ENCODE measurements around the gene MACROD2. TPM values are rescaled to one million over a fixed set of nuclear protein-coding genes. Genes with fewer than 3 reads are reported as not detected.

The MACROD2 gene
- total RNA-seq, 1 experiment from 2014 or later, result 1.6 TPM

DNA sequence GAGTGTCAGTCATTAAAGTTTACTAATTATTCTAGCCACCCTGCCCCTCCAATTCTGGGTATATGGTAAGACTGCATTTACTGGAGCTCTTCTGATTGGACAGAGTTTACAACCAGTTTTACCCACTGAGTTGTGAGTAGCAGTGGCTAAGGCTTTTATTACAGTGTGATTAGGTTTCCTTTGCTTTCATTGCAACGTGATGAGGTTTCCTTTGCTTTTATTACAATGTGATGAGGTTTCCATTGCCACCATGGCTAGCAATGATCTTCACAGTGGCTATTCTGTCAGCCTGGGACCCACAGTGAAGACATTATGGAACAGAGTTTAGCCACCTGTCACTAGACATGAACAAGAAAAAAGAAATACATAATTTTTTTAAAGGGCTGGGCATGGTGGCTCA lies 1052.3 kb downstream of the MACROD2 start:
- no peak overlapping the region for H4K91ac ChIP-seq (ENCODE audit: insufficient read length, low read depth, low read length)
- H3K9me3 Mint-ChIP-seq, result peaks cover 0 to 5% of the 10 kb centered on the region in 2 experiments; a peak in 1 of 5 replicates
- no peaks in the 10 kb centered on the region for H3K27me3 ChIP-seq (ENCODE audit: insufficient read depth, low read length)
- H3K79me1 ChIP-seq (ENCODE audit: insufficient read depth, low read depth, low read length, poor library complexity, severe bottlenecking), result no peaks in the 10 kb centered on the region
- no peak overlapping the region for H3K14ac ChIP-seq (ENCODE audit: insufficient read depth, low read length)
- H2BK12ac ChIP-seq (ENCODE audit: insufficient read length, low read depth, low read length), result no peak overlapping the region
- H3K27me3 Mint-ChIP-seq (ENCODE audit: low read depth), result no peaks in the 10 kb centered on the region
- no peak overlapping the region for H4K8ac ChIP-seq (replicated peaks; ENCODE audit: insufficient read length, low read depth, low read length)
- H3K4me2 ChIP-seq (ENCODE audit: insufficient read depth, insufficient read length, low read length), result no peak overlapping the region
- H2AFZ ChIP-seq (ENCODE audit: low read length), result no peak overlapping the region
- peaks cover 0 to 2% (median 0%) of the 10 kb centered on the region in 3 experiments; a peak in 1 of 7 replicates for H3K36me3 Mint-ChIP-seq (ENCODE audit: insufficient read depth in 1 of 3, low read depth in 3 of 3)
- H3K9ac ChIP-seq (ENCODE audit: extremely low read depth, insufficient read length, low read length), result no peak overlapping the region
- H3K4ac ChIP-seq (ENCODE audit: low read depth, low read length), result no peak overlapping the region
- DNase-seq, result no peak
- H3K56ac ChIP-seq (ENCODE audit: insufficient read length, low read depth, low read length), result no peak overlapping the region
- no peak overlapping the region for H2BK120ac ChIP-seq (ENCODE audit: low read depth, low read length, poor library complexity, severe bottlenecking)
- no peak overlapping the region for H2BK15ac ChIP-seq (ENCODE audit: low read depth, low read length)
- H3K4me1 Mint-ChIP-seq, result peaks cover 0 to 3% of the 10 kb centered on the region in 2 experiments; a peak in 1 of 4 replicates
- no peak overlapping the region for H3K27ac ChIP-seq (ENCODE audit: insufficient read length, low read depth, low read length)
- no peak overlapping the region for H2BK5ac ChIP-seq (ENCODE audit: insufficient read length, low read length)
- H3T11ph ChIP-seq (ENCODE audit: low read length), result no peak overlapping the region
- no peak overlapping the region for H2BK20ac ChIP-seq (ENCODE audit: low read depth, low read length, poor library complexity, severe bottlenecking)
- H3K9me3 ChIP-seq (ENCODE audit: control insufficient read depth, low read depth, low read length), result no peaks in the 10 kb centered on the region
- no peak overlapping the region for H4K5ac ChIP-seq (ENCODE audit: insufficient read length, low read depth, low read length)
- no peak overlapping the region for H3K4me3 Mint-ChIP-seq
- H2AK5ac ChIP-seq (ENCODE audit: insufficient read length, low read length), result no peak overlapping the region
- no peak overlapping the region for H3K18ac ChIP-seq (ENCODE audit: insufficient read length, low read depth, low read length)
- no peaks in the 10 kb centered on the region for H3K4me1 ChIP-seq (ENCODE audit: insufficient read depth, low read length)
- no peaks in the 10 kb centered on the region for H3K23me2 ChIP-seq (ENCODE audit: insufficient read length, low read depth, low read length, poor library complexity, severe bottlenecking)
- H3K23ac ChIP-seq (ENCODE audit: insufficient read length, low read depth, low read length), result no peak overlapping the region
- no peaks in the 10 kb centered on the region for H4K20me1 ChIP-seq (ENCODE audit: control insufficient read depth, insufficient read depth, insufficient read length)
- H3K79me2 ChIP-seq (ENCODE audit: insufficient read depth, low read length), result no peaks in the 10 kb centered on the region
- no CpG with 5 or more reads among the region's 1 CpG for WGBS (ENCODE audit: extremely low coverage, insufficient read length, low lambda C conversion rate)
- no peak overlapping the region for H3K27ac Mint-ChIP-seq
- TF ChIP-seq, protein P1, sequence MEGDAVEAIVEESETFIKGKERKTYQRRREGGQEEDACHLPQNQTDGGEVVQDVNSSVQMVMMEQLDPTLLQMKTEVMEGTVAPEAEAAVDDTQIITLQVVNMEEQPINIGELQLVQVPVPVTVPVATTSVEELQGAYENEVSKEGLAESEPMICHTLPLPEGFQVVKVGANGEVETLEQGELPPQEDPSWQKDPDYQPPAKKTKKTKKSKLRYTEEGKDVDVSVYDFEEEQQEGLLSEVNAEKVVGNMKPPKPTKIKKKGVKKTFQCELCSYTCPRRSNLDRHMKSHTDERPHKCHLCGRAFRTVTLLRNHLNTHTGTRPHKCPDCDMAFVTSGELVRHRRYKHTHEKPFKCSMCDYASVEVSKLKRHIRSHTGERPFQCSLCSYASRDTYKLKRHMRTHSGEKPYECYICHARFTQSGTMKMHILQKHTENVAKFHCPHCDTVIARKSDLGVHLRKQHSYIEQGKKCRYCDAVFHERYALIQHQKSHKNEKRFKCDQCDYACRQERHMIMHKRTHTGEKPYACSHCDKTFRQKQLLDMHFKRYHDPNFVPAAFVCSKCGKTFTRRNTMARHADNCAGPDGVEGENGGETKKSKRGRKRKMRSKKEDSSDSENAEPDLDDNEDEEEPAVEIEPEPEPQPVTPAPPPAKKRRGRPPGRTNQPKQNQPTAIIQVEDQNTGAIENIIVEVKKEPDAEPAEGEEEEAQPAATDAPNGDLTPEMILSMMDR (conservative IDR thresholded peaks at IDR 0.05), result no peak

Measured in H9 (cell line).